ENCODE data around the gene DIPK1C. TPM values are rescaled to one million over a fixed set of nuclear protein-coding genes. Genes with fewer than 3 reads are reported as not detected.
"Not testable (repeated sequence)": the region's sequence is repeated elsewhere in the genome, so short reads cannot be mapped to it uniquely, and the experiment has no call there.

Gene DIPK1C
- polyA plus RNA-seq = under 1 TPM in 1 of 2 donors, not detected in 1; 0.02 TPM

DNA sequence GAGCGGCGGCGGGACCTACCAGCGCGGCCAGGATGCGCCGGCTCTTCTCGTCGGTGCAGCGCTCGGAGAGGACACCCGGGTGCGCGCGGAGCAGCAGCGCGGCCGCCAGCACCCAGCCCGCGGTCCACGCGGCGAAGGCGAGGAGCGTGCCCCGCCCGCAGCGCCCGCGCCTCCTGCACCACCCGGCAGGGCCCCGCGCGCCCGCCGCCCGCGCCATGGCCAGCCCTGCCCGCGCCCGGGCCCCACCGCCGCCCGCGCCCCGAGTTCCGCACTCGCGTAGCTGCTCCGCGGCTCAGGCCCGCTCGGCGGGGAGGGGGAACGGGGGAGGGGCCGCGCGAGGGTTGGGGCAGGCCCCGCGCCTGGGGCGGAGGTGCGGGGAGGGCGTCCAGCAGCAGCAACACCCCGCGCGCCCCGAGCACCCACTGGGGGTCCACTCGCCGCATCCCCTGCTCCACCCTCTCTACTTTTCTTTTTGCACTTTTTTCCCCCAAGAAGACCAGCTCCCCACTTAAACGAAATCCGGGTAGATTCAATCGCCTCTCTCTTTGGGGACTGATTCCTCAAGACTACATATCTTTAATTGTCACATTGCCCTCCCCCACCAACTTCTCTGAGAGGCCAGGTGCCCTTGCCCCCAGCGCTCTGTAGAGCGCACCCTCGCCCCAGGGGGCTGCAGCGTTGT is at the start of gene DIPK1C:
TSS of gene DIPK1C (minus strand) at position 266 of the 682 bp plus-strand sequence. CDS start at position 217, 49 bp downstream.
- no peaks in the 10 kb centered on the region for H3K9me3 ChIP-seq (ENCODE audit: control insufficient read depth in 2 of 2, insufficient read depth in 1 of 2, low read depth in 1 of 2, low read length in 1 of 2)
- peaks cover 4 to 8% of the 10 kb centered on the region in 2 donors for H3K4me1 ChIP-seq (ENCODE audit: control insufficient read depth in 2 of 2, insufficient read depth in 2 of 2, low read length in 1 of 2)
- peaks cover 0 to 17% of the 10 kb centered on the region in 2 donors for H3K27me3 ChIP-seq (ENCODE audit: control insufficient read depth in 1 of 2, insufficient read depth in 2 of 2, low read length in 2 of 2)
- peak within 1 kb of the TSS; percentile 17 to 36 for H3K4me3 ChIP-seq (ENCODE audit: low read depth in 1 of 2, low read length in 2 of 2)
- WGBS, 2 donors = 1 to 3% methylated on average over 50 to 76 of the region's 76 CpGs
- no peaks in the 10 kb centered on the region for H3K36me3 ChIP-seq (ENCODE audit: control insufficient read depth in 2 of 2, insufficient read depth in 2 of 2, low read length in 1 of 2)
- no peak within 1 kb of the TSS for H3K27ac ChIP-seq (ENCODE audit: low read depth in 2 of 2, low read length in 1 of 2)

DNA sequence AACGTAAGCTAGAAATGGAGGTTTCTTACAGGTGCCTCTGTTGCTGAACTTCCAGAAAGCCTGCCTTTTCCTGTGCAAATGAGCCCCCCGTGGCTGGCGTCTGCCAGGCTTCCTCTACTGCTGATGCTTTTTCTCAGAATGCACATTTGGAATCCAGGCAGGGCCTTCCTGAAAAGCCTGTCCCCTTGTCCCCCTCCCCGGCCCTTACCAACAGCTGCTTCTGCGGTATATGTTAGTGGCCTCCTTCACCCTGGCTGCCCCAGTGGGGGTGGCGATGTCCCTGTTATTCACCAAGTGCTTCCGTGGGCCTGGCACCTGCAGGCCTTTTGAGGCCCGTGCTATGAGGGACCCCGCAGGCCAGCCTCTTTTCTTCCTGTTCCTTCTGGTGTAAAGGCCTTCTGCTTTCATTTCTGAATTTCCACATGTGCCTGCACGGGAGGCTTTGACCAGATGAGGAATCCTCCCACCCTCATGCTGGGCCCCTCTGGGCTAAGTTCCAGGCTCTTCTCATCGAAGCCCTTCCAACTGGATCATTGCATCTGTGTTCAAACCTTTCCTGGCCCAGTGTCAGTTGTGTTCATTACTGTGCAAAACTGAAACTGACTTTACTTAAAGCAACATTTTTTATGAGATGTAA is 49.5 kb upstream of the DIPK1C start:
- Histone ChIP-seq H3K9me3 (ENCODE audit: control insufficient read depth in 2 of 2, insufficient read depth in 1 of 2, low read depth in 1 of 2, low read length in 1 of 2) (no peaks in the 10 kb centered on the region), H3K4me3 (ENCODE audit: low read depth in 1 of 2, low read length in 2 of 2) (no peak overlapping the region), H3K27ac (ENCODE audit: low read depth in 2 of 2, low read length in 1 of 2) (no peak overlapping the region), H3K4me1 (ENCODE audit: control insufficient read depth in 2 of 2, insufficient read depth in 2 of 2, low read length in 1 of 2) (no peaks in the 10 kb centered on the region), H3K36me3 (ENCODE audit: control insufficient read depth in 2 of 2, insufficient read depth in 2 of 2, low read length in 1 of 2) (peaks cover 11 to 42% of the 10 kb centered on the region in 2 donors), H3K27me3 (ENCODE audit: control insufficient read depth in 1 of 2, insufficient read depth in 2 of 2, low read length in 2 of 2) (no peaks in the 10 kb centered on the region)
- 67 to 68% methylated on average over 11 of the region's 11 CpGs for WGBS, 2 donors

DNA sequence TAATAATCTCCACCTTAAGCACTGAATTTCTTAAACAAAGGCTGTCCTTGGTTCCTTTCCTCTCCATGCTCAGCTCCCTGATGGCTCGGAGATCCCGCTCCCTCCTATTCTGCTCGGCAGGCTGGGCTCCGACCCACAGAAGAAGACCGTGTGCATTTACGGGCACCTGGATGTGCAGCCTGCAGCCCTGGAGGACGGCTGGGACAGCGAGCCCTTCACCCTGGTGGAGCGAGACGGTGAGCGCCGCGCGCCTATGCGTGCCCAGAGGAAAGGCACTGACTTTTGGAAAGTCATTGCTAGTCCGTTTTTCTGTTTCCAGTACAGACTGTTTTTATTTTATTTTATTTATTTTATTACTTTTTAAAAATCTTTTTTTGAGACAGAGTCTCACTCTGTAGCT is 48.7 kb upstream of the DIPK1C start:
- no peaks in the 10 kb centered on the region for H3K4me1 ChIP-seq (ENCODE audit: control insufficient read depth in 2 of 2, insufficient read depth in 2 of 2, low read length in 1 of 2)
- H3K4me3 ChIP-seq (ENCODE audit: low read depth in 1 of 2, low read length in 2 of 2) = no peak overlapping the region
- WGBS, 2 donors = 89 to 94% methylated on average over 16 of the region's 16 CpGs
- H3K9me3 ChIP-seq (ENCODE audit: control insufficient read depth in 2 of 2, insufficient read depth in 1 of 2, low read depth in 1 of 2, low read length in 1 of 2) = no peaks in the 10 kb centered on the region
- no peak overlapping the region for H3K27ac ChIP-seq (ENCODE audit: low read depth in 2 of 2, low read length in 1 of 2)
- H3K36me3 ChIP-seq (ENCODE audit: control insufficient read depth in 2 of 2, insufficient read depth in 2 of 2, low read length in 1 of 2) = peaks cover 9 to 39% of the 10 kb centered on the region in 2 donors
- no peaks in the 10 kb centered on the region for H3K27me3 ChIP-seq (ENCODE audit: control insufficient read depth in 1 of 2, insufficient read depth in 2 of 2, low read length in 2 of 2)

DNA sequence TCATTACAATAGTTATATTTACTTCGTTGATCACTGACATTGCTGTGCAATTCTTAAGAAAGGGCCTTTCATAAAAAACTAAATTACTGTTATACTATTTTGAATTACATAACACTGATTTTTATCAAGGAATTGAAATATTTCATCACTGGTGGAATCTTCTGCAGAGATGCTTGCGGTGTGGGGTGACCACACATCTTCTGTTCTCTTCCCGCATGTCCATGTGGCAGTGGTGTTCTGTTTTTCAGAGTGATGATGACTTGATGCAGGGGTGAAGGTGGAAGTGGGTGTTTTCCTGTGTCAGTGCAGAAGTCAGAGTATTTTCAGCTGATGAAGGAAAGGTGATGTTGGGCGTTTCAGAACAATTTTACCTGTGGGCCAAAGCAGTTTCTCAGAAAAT is 46.0 kb upstream of the DIPK1C start:
- 90 to 92% methylated on average over 4 of the region's 4 CpGs for WGBS, 2 donors

DNA sequence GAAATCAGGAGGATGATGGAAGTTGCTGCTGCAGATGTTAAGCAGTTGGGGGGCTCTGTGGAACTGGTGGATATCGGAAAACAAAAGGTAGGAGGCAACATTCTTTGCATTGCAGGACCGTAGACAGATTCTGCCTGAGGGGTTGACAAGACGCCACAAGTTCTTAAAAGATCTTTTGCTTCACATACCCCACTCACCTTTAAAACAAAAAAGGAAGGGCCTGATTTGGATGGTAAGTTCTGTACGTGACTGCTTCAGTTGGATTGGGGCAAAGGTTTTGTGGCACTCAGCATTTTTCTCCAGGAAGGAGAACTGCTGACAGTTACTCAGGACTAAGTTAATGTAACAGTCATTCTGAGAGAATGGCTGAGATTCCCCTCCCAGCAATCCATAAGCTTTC is 44.3 kb upstream of the DIPK1C start:
- peaks cover 1 to 8% of the 10 kb centered on the region in 2 donors for H3K36me3 ChIP-seq (ENCODE audit: control insufficient read depth in 2 of 2, insufficient read depth in 2 of 2, low read length in 1 of 2)
- H3K27me3 ChIP-seq (ENCODE audit: control insufficient read depth in 1 of 2, insufficient read depth in 2 of 2, low read length in 2 of 2) = no peaks in the 10 kb centered on the region
- no peak overlapping the region for H3K4me3 ChIP-seq (ENCODE audit: low read depth in 1 of 2, low read length in 2 of 2)
- peaks cover 0 to 8% of the 10 kb centered on the region in 2 donors for H3K4me1 ChIP-seq (ENCODE audit: control insufficient read depth in 2 of 2, insufficient read depth in 2 of 2, low read length in 1 of 2)
- H3K27ac ChIP-seq (ENCODE audit: low read depth in 2 of 2, low read length in 1 of 2) = peak overlapping the region; percentile 24 to 80
- WGBS, 2 donors = 50 to 58% methylated on average over 4 of the region's 4 CpGs
- no peaks in the 10 kb centered on the region for H3K9me3 ChIP-seq (ENCODE audit: control insufficient read depth in 2 of 2, insufficient read depth in 1 of 2, low read depth in 1 of 2, low read length in 1 of 2)

More for the DNA sequence above, 46.0 kb upstream of the DIPK1C start:
- H3K4me1 ChIP-seq (ENCODE audit: control insufficient read depth in 2 of 2, insufficient read depth in 2 of 2, low read length in 1 of 2) = peaks cover 0 to 8% of the 10 kb centered on the region in 2 donors
- H3K9me3 ChIP-seq (ENCODE audit: control insufficient read depth in 2 of 2, insufficient read depth in 1 of 2, low read depth in 1 of 2, low read length in 1 of 2) = no peaks in the 10 kb centered on the region
- no peak overlapping the region for H3K27ac ChIP-seq (ENCODE audit: low read depth in 2 of 2, low read length in 1 of 2)
- no peaks in the 10 kb centered on the region for H3K27me3 ChIP-seq (ENCODE audit: control insufficient read depth in 1 of 2, insufficient read depth in 2 of 2, low read length in 2 of 2)
- peaks cover 7 to 23% of the 10 kb centered on the region in 2 donors for H3K36me3 ChIP-seq (ENCODE audit: control insufficient read depth in 2 of 2, insufficient read depth in 2 of 2, low read length in 1 of 2)
- no peak overlapping the region for H3K4me3 ChIP-seq (ENCODE audit: low read depth in 1 of 2, low read length in 2 of 2)

DNA sequence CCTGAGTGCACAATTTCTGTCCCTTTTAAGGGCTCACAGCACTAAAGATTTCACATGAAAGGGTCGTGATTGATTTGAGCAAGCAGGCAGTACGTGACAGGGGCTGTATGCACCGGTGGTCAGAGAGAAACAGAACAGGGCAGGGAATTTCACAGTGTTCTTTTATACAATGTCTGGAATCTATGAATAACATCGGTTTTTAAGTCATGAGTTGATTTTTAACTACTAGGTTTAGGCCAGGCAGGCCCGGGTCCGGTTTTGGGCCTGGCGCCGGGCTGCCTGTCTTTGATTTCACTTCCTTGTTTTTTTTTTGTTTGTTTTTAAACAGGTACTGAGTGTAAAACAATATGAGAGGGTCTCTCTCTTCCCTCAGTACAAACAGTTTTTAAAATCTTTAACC is 43.7 kb upstream of the DIPK1C start:
- WGBS, 2 donors = 52 to 63% methylated on average over 8 of the region's 8 CpGs
- H3K36me3 ChIP-seq (ENCODE audit: control insufficient read depth in 2 of 2, insufficient read depth in 2 of 2, low read length in 1 of 2); H3K27me3 ChIP-seq (ENCODE audit: control insufficient read depth in 1 of 2, insufficient read depth in 2 of 2, low read length in 2 of 2); H3K4me1 ChIP-seq (ENCODE audit: control insufficient read depth in 2 of 2, insufficient read depth in 2 of 2, low read length in 1 of 2); H3K9me3 ChIP-seq (ENCODE audit: control insufficient read depth in 2 of 2, insufficient read depth in 1 of 2, low read depth in 1 of 2, low read length in 1 of 2); H3K4me3 ChIP-seq (ENCODE audit: low read depth in 1 of 2, low read length in 2 of 2): not testable (repeated sequence)
- peak overlapping the region; percentile 24 to 80 for H3K27ac ChIP-seq (ENCODE audit: low read depth in 2 of 2, low read length in 1 of 2)

DNA sequence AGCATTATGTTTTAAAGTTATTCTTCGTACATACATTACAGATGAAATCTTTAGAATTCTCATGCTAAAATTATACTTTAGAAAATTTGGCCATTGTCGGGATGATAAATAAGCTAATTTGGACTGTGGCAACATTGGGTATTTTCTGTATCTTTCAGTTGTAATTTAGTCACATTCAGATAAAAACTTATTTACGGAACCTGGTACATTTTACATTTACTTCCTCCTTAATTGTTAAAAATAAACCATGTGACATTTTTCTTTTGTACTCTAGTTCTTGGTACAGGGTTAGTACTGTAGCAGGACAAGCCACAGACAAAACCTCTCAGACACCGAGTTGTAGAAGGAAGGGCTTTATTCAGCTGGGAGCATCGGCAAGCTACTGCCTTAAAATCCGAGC is 43.3 kb upstream of the DIPK1C start:
- peaks cover 0 to 6% of the 10 kb centered on the region in 2 donors for H3K36me3 ChIP-seq (ENCODE audit: control insufficient read depth in 2 of 2, insufficient read depth in 2 of 2, low read length in 1 of 2)
- H3K9me3 ChIP-seq (ENCODE audit: control insufficient read depth in 2 of 2, insufficient read depth in 1 of 2, low read depth in 1 of 2, low read length in 1 of 2) = no peaks in the 10 kb centered on the region
- no peaks in the 10 kb centered on the region for H3K27me3 ChIP-seq (ENCODE audit: control insufficient read depth in 1 of 2, insufficient read depth in 2 of 2, low read length in 2 of 2)
- no peak overlapping the region for H3K4me3 ChIP-seq (ENCODE audit: low read depth in 1 of 2, low read length in 2 of 2)
- 69 to 80% methylated on average over 6 of the region's 6 CpGs for WGBS, 2 donors
- H3K4me1 ChIP-seq (ENCODE audit: control insufficient read depth in 2 of 2, insufficient read depth in 2 of 2, low read length in 1 of 2) = peaks cover 0 to 8% of the 10 kb centered on the region in 2 donors
- H3K27ac ChIP-seq (ENCODE audit: low read depth in 2 of 2, low read length in 1 of 2) = no peak overlapping the region

DNA sequence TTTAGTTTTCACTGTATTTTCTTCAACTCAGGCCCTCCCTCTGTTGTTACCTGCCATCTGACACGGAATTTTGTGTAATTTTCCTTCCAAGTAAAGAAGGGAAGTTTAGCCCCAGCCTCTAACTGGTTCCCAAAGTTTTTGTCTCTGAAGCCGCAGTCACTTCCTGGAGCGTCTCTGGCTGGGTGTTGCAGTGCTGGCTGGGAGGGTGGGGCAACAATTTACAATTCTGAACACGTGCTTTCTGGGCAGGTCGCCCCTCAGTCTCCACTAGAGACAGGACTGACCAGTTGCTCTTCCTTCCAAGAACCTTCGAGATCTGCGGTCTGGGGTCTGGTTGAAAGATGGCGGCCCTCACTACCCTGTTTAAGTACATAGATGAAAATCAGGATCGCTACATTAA is 42.5 kb upstream of the DIPK1C start:
- H3K4me3 ChIP-seq (ENCODE audit: low read depth in 1 of 2, low read length in 2 of 2) = peak overlapping the region in 1 of 2 donors; percentile 33

DNA sequence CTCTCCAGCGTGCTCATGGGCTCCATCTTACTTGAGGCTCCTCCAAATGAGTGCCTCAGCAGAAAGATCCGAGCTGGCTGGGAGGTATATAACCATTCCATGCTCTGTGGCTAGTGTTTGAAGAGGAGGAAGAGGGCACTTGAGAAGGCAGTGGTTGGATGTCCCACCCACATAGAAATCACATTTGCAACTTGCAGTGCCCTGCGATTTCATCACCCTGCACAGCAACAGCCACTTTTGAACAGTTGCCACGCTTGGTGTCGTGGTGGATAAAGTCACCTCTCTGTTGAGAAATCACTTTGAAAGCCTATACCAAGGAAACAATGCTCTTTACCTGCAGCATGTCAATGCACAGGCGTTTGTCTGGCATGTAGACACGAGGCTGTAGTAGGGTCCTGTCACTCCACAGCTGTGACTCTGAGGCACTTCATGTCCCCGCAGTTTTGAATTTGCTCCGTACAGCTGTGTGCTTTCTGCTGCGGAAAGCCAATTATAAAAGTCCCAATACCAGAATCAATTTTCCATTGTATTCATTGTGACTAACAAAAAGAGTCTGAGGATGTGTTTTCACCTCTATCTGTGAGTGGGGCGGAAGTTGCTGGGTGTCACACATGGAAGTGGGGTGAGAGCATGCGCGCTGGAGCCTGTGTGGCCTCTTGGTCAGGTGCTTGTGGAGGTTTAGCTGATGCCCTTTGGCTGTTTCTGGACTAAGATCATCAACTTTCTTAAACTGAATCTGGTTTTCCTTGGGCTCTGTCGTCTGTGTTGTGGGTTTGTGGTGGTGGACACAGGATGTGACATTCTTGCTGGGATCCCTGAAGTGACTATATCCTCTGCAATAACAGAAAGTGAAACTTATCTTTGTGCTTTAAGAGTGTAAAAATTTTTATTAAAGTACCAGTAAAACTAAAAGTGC is 41.9 kb upstream of the DIPK1C start:
- WGBS, 2 donors = 58 to 60% methylated on average over 14 of the region's 14 CpGs
- Histone ChIP-seq H3K4me1 (ENCODE audit: control insufficient read depth in 2 of 2, insufficient read depth in 2 of 2, low read length in 1 of 2) (peaks cover 0 to 8% of the 10 kb centered on the region in 2 donors), H3K27me3 (ENCODE audit: control insufficient read depth in 1 of 2, insufficient read depth in 2 of 2, low read length in 2 of 2) (no peaks in the 10 kb centered on the region), H3K4me3 (ENCODE audit: low read depth in 1 of 2, low read length in 2 of 2) (peak overlapping the region in 1 of 2 donors; percentile 33), H3K27ac (ENCODE audit: low read depth in 2 of 2, low read length in 1 of 2) (peak overlapping the region; percentile 54 to 91), H3K36me3 (ENCODE audit: control insufficient read depth in 2 of 2, insufficient read depth in 2 of 2, low read length in 1 of 2) (peaks cover 0 to 2% of the 10 kb centered on the region in 2 donors), H3K9me3 (ENCODE audit: control insufficient read depth in 2 of 2, insufficient read depth in 1 of 2, low read depth in 1 of 2, low read length in 1 of 2) (no peaks in the 10 kb centered on the region)

More for the DNA sequence above, 42.5 kb upstream of the DIPK1C start:
- 29 to 34% methylated on average over 9 of the region's 9 CpGs for WGBS, 2 donors
- Histone ChIP-seq H3K27me3 (ENCODE audit: control insufficient read depth in 1 of 2, insufficient read depth in 2 of 2, low read length in 2 of 2) (no peaks in the 10 kb centered on the region), H3K27ac (ENCODE audit: low read depth in 2 of 2, low read length in 1 of 2) (peak overlapping the region; percentile 54 to 91), H3K4me1 (ENCODE audit: control insufficient read depth in 2 of 2, insufficient read depth in 2 of 2, low read length in 1 of 2) (peaks cover 0 to 8% of the 10 kb centered on the region in 2 donors), H3K36me3 (ENCODE audit: control insufficient read depth in 2 of 2, insufficient read depth in 2 of 2, low read length in 1 of 2) (peaks cover 0 to 6% of the 10 kb centered on the region in 2 donors), H3K9me3 (ENCODE audit: control insufficient read depth in 2 of 2, insufficient read depth in 1 of 2, low read depth in 1 of 2, low read length in 1 of 2) (no peaks in the 10 kb centered on the region)

Data from esophagus (tissue), 2 donors.